GM19438 (cell line): Measurements from ENCODE around the gene CEP63.
A peak's percentile ranks its signal among the peaks of the same experiment; 100 is the strongest.
"Not testable (repeated sequence)": the region's sequence is repeated elsewhere in the genome, so short reads cannot be mapped to it uniquely, and the experiment has no call there.

Source experiments
- ATAC-seq: cut with Tn5 transposase; IDR thresholded peaks from one replicate; pipeline ENCODE4 v1.9.1; 2021; ENCODE audit warnings: low read depth; ENCODE audit not compliant: unreplicated experiment

The CEP63 gene

DNA sequence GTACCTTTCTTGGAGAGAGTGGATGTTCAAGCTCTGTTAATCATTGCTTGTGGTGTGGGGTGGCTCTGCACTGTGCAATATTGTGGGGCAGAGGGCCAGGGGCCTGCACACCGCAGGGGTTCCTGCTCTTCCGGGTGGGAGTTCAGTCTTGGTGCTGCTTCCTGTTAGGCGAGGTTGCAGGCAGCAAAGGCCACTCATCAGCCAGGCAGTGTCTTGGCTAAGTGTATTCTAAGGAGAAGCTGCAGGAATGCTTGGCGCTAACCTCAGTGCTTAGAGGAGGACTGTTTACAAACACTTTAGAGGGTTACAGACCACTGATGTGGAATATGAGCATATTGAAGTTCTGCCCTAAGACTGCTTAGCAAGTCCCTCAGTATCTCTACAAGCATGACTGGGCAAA is 81.7 kb downstream of the CEP63 start:
- ATAC-seq: no peak

DNA sequence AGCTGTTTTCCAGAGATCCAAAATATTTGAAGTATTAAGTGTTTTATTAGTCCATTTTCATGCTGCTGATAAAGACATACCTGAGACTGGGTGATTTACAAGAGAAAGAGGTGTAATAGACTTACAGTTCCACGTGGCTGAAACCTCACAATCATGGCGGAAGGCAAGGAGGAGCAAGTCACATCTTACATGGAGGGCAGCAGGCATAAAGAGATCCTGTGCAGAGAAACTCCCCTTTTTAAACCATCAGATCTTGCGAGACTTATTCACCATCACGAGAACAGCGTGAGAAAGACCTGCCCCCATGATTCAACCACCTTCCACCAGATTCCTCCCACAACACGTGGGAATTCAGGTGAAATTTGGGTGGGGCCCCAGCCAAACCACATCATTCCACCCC is 82.9 kb downstream of the CEP63 start:
- no peak for ATAC-seq

DNA sequence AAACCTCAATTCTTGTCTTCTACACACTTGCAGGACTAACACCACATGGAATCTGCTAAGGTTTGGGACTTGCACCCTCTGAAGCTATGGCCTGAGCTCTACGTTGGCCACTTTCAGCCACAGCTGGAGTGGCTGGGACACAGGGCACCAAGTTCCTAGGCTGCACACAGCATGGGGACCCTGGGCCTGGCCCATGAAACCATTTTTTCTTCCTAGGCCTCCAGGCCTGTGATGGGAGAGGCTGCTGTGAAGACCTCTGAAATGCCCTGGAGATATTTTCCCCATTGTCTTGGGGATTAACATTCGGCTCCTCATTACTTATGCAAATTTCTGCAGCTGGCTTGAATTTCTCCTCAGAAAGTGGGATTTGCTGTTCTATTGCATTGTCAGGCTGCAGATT is 84.0 kb downstream of the CEP63 start:
- not testable (repeated sequence) for ATAC-seq

GRCh38 chr3:134576426-134576825 is 90.6 kb downstream of the CEP63 start:
- ATAC-seq: no peak

DNA sequence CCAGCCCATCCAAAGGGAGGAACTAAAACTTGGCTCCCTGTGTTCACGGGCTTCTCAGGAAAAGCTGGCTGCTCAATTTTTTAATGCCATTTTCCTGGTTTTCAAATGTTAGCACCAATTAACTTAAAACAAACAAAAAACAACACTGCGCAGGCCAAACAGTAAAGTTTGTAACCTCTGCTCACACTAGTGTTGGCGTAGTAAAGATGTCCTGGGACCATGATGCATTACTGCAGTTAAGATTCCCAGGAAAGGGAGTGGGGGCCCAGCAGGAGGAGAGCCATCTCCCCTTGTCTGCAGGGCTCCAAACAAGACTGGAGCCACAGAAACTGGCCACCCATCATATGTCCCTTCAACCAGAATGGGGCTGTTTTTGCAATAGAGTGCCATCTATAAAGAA is 91.0 kb downstream of the CEP63 start:
- ATAC-seq: no peak

DNA sequence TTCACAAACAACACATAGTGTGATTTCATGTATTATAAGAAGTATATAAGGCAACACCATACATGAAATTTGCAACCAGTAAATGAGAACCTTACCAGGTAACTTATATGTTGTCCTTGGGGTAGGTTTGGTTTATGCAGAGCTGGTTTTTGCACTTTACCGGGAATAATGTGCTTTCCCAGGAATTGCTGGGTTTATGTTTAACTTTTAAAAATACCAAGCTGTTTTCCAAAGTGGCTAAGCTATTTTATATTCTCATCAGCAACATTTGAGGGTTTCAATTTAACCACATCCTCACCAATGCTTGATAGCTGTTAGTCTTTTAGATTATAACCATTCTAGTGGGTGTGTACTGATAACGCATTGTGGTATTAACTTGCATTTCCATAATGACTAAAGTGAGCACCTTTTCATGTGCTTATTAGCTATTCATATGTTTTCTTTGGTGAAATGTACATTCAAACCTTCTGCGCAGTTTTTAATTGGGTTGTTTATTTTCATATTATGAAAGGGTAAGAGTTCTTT is 93.3 kb downstream of the CEP63 start:
- ATAC-seq: no peak

- no peak for ATAC-seq
These were observed 104.9 kb downstream of the CEP63 start for GRCh38 chr3:134590766-134591165.

DNA sequence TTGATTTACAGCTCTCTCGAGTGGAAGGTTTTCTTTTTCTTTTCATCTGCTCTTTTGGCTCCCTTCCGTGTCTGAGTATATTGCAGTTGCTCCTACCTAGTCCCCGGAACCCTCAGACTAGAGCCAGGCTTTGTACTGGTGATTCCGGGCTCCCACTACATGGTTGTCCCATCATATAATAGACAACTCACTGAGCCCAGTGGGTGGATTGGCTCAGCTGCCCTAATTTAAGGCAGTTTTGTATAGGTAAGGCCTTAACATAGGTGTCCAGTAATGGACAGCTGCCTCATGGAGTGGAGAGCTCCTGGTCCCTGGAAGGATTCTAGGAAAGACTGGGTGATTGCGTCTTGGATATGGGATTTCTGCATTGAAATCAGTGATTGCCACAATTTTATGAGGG is 106.9 kb downstream of the CEP63 start:
- ATAC-seq: no peak

DNA sequence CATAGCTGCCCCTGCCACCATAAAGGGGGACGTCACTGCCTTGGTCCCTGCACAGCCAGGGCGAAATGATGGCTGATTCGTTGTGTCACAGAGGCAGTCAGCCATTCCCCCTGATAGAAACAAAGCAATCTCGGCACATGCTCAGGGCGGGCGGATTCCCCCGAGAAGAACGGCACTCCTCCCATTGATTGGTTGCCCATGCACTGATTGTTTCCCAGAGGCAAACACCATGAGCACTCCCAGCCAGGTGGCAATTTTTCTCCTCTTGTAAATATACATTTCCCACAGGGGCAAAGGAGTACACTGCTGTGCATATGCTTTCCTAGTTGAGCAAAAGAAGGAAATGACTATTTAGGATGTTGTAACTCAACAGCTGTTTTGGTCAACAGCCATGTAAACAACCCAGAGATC is 108.5 kb downstream of the CEP63 start:
- ATAC-seq: no peak

DNA sequence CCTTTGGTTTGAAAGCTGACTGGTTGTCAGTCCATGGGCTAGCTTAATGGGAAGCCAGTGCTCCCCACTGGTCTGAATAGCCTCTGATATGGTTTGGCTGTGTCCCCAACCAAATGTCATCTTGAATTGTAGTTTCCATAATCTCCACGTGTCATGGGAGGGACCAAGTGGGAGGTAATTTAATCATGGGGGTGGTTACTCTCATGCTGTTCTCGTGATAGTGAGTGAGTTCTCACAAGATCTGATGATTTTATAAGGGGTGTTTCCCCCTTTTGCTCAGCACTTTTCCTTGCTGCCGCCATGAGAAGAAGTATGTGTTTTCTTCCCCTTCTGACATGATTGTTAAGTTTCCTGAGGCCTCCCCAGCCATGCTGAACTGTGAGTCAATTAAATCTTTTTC is 109.1 kb downstream of the CEP63 start:
- not testable (repeated sequence) for ATAC-seq

- ATAC-seq: no peak
These were observed 111.6 kb downstream of the CEP63 start for GRCh38 chr3:134597390-134597970.

DNA sequence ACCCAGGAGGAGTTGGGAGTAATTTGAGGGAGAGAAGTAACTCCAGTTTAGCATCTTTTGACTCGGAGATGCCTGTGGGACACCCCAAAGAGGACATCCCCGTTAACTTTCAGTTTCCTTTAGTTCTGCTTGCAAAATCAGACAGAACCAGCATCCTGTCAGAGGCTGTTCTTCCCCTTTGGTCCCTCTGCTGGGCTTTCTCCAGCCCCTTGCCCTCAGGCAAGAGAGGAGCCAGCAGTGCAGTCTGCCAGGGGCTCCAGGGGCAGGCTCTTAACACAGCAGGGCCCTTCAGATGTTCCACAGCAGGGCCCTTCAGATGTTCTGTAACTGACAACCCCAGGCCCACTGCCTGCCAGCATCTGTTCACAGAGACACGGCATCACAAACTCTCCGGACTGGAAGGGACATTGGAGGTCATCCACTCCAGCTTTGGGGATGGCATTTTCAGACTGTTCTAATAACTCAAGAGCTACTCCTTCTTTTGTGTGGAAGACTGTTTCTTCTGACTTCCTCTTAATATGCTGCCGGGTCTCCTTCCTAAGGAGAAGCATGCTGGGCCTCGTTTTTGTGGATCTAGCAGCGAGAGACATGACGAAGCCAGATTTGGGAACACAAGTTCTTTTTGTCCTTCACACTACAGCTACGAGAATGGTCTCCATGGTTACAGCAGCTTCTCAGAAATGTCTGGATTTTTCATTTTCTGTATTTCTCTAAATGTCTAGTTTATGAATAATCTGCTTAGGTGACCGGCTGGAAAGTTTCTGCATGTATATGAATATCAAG is 113.1 kb downstream of the CEP63 start:
- ATAC-seq: no peak

DNA sequence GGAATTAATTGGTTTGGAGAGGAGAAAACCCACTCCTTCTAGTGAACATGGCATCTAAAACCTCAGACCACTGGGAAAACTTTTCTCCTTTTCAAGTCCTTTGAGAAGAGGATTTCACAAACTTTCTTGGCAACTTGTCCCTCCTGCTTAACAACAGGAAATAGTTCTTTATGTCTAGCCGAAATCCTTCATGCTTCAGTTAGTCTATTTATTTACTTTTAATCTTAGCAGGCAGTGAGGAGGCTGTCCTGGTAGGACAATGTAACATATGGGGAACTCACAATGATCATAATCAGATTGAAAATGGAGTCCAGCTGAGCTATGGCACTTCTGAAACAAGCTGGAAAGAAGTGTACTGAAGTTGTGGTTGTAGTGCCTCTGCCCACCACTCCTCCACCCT is 114.3 kb downstream of the CEP63 start:
- no peak for ATAC-seq

- ATAC-seq: peak; percentile 75
These were observed 115.0 kb downstream of the CEP63 start for GRCh38 chr3:134600685-134601463.

GRCh38 chr3:134601539-134602439 is 115.9 kb downstream of the CEP63 start:
- ATAC-seq: no peak

GRCh38 chr3:134602440-134602814 is 116.6 kb downstream of the CEP63 start:
- no peak for ATAC-seq

GRCh38 chr3:134603480-134603879 is 117.6 kb downstream of the CEP63 start:
- ATAC-seq: no peak

- ATAC-seq: no peak
These were observed 118.1 kb downstream of the CEP63 start for GRCh38 chr3:134603956-134604355.

DNA sequence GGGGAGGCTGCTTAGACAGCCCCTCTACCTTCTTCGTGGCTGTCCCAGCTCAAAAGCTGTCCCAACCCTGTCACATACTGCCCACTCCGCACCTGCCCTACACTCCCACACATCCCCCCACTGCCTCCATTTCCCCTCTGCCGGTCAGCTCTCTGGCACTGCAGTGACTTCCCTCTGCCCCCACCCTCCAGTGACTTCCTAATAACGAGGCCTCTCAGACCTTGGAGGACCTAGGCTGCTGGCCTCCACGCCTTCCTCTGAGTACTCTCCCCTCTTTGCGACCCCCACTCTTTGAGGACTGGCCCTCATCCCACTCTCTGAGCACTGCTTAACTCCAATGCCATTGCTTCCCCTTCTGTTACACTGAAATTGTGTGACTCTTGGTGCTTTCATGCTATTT is 119.7 kb downstream of the CEP63 start:
- ATAC-seq: no peak
